ENCODE data around the gene LTA4H. TPM values are rescaled to one million over a fixed set of nuclear protein-coding genes. Genes with fewer than 3 reads are reported as not detected.

The LTA4H gene
- total and polyA plus RNA-seq, 2 of the 4 experiments (the other 2 are of a cell fraction): 41.0 to 43.3 TPM

DNA sequence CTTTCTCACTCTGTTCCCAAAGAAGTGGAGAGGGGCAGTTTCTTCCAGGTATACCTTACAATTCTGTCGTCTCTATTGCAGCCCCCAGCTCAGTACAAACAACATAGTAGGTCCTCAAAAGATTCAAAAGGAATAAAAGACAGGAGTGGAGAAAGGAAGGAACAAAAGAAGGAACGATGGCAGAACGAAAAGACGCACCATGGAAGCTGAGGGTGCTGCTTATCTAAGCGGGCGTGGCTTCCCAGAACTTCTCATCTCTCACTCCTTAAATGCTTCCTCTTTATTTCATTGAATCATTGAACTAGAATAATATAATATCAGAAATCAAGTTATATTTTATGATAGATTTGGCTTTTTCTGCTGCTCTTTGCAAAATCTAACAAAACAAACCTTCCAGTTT, 13.7 kb upstream of the LTA4H start:
- TF ChIP-seq NFE2L2 (IDR thresholded peaks at IDR 0.05; ENCODE audit: low read depth, low read length) (no peak), RCOR1 (IDR thresholded peaks at IDR 0.05; ENCODE audit: insufficient replicate concordance, low read length) (no peak), FOS (IDR thresholded peaks at IDR 0.05; ENCODE audit: low read depth, low read length) (no peak), SMC3 (IDR thresholded peaks at IDR 0.05; ENCODE audit: low read depth, low read length) (no peak), RFX5 (IDR thresholded peaks at IDR 0.05; ENCODE audit: low read depth, low read length) (no peak), MXI1 (IDR thresholded peaks at IDR 0.05; ENCODE audit: borderline replicate concordance, low read depth, low read length) (no peak)
- H2BK20ac ChIP-seq (ENCODE audit: low read depth, low read length): no peak overlapping the region
- H2AK5ac ChIP-seq (ENCODE audit: low read depth, low read length): no peak overlapping the region
- H3K9ac ChIP-seq (ENCODE audit: low read depth, low read length): no peak overlapping the region
- no peak overlapping the region for H3K18ac ChIP-seq (ENCODE audit: low read depth, low read length)
- BruUV-seq (replicated peaks): no TSS peak
- no peak overlapping the region for H2AK9ac ChIP-seq (replicated peaks; ENCODE audit: low read depth, low read length, poor library complexity)
- no peaks in the 10 kb centered on the region; a peak in 1 of 4 replicates for H3K79me1 ChIP-seq (ENCODE audit: low read depth in 1 of 2, low read length in 2 of 2)
- no peak overlapping the region for H4K5ac ChIP-seq (ENCODE audit: low read depth, low read length)
- H3K14ac ChIP-seq (replicated peaks; ENCODE audit: low read depth, low read length): no peak overlapping the region
- no peaks in the 10 kb centered on the region for H3K9me3 ChIP-seq (ENCODE audit: control insufficient read depth, insufficient read depth, low read length)
- no peak overlapping the region for H4K8ac ChIP-seq (ENCODE audit: low read depth in 2 of 2, low read length in 2 of 2)
- ChIA-PET POLR2A (ENCODE audit: unreplicated experiment) (no interaction called here), CTCF (interaction anchor here (1.2 kb wide), 1 partner anchor 9 kb away, joined by 3 read pairs; no protein-coding TSS in a partner anchor)
- H2BK5ac ChIP-seq (ENCODE audit: low read depth, low read length, poor library complexity, severe bottlenecking): no peak overlapping the region
- WGBS, 2 experiments (ENCODE audit: extremely low coverage in 2 of 2, insufficient read length in 1 of 2): no CpG with 5 or more reads among the region's 6 CpGs
- H2AFZ ChIP-seq (replicated peaks; ENCODE audit: low read length, poor library complexity): no peak overlapping the region
- no peak overlapping the region for H3K56ac ChIP-seq (ENCODE audit: extremely low read depth, insufficient read depth, low read length)
- no peak overlapping the region for H3K4ac ChIP-seq (ENCODE audit: low read depth, low read length)
- peaks cover 6% of the 10 kb centered on the region for H3K4me1 ChIP-seq (ENCODE audit: control insufficient read depth, insufficient read depth, low read length)
- no peak overlapping the region for H4K91ac ChIP-seq (ENCODE audit: insufficient read depth, low read depth, low read length)
- H3K9me1 ChIP-seq (ENCODE audit: insufficient read depth, low read length): peaks cover 14% of the 10 kb centered on the region
- no peak overlapping the region for H2BK15ac ChIP-seq (ENCODE audit: low read depth, low read length)
- no peaks in the 10 kb centered on the region for H3K36me3 ChIP-seq (ENCODE audit: control insufficient read depth, insufficient read depth, low read length)
- H2BK120ac ChIP-seq (ENCODE audit: low read depth, low read length): no peak overlapping the region
- no peak overlapping the region for H3K4me2 ChIP-seq (ENCODE audit: low read depth, low read length)
- H3K27ac ChIP-seq (ENCODE audit: insufficient read depth, low read length): no peak overlapping the region
- in situ Hi-C loops (cut with MboI; ENCODE audit: low sequenced_read_pairs): no loop called here
- no peak overlapping the region for H3K23ac ChIP-seq (ENCODE audit: low read depth, low read length)
- H3K27me3 ChIP-seq (ENCODE audit: control insufficient read depth, insufficient read depth, low read length): no peaks in the 10 kb centered on the region
- dilution Hi-C loops (cut with HindIII; ENCODE audit: low sequenced_read_pairs, unreplicated experiment): no loop called here
- DNase-seq: no peak
- intact Hi-C loops (cut with micrococcal nuclease): no loop called here
- H4K20me1 ChIP-seq (ENCODE audit: insufficient read depth, low read length): no peaks in the 10 kb centered on the region
- no peak for ATAC-seq (ENCODE audit: low read depth)
- no peak overlapping the region for H3K4me3 ChIP-seq (ENCODE audit: insufficient read depth, low read depth, low read length)

Measured in IMR-90 (cell line).